Endothelial cell (in vitro differentiated cells): ENCODE data around the gene RAB35. TPM values are rescaled to one million over a fixed set of nuclear protein-coding genes. Genes with fewer than 3 reads are reported as not detected.
"Not testable (repeated sequence)": the region's sequence is repeated elsewhere in the genome, so short reads cannot be mapped to it uniquely, and the experiment has no call there.

Experiments
- DNase-seq: peaks from one replicate; pipeline ENCODE4 v3.0.0; 2021; ENCODE audit warnings: low spot score
- H3K27ac Mint-ChIP-seq: one replicate; pipeline ENCODE4 v1.8.0; 2021; ENCODE audit warnings: mixed read lengths, inconsistent platforms; ENCODE audit not compliant: unreplicated experiment
- H3K27me3 Mint-ChIP-seq: one replicate; pipeline ENCODE4 v1.8.0; 2021; ENCODE audit warnings: mild to moderate bottlenecking, moderate library complexity, mixed read lengths, inconsistent platforms; ENCODE audit not compliant: unreplicated experiment
- H3K36me3 Mint-ChIP-seq: one replicate; pipeline ENCODE4 v1.8.0; 2021; ENCODE audit warnings: mild to moderate bottlenecking, low read depth, mixed read lengths, inconsistent platforms; ENCODE audit not compliant: unreplicated experiment
- H3K4me1 Mint-ChIP-seq: one replicate; pipeline ENCODE4 v1.8.0; 2021; ENCODE audit warnings: mild to moderate bottlenecking, mixed read lengths, inconsistent platforms; ENCODE audit not compliant: unreplicated experiment
- H3K4me3 Mint-ChIP-seq: one replicate; pipeline ENCODE4 v1.8.0; 2021; ENCODE audit warnings: mild to moderate bottlenecking, mixed read lengths, inconsistent platforms; ENCODE audit not compliant: unreplicated experiment
- H3K9me3 Mint-ChIP-seq: one replicate; pipeline ENCODE4 v1.8.0; 2021; ENCODE audit warnings: mixed read lengths, inconsistent platforms; ENCODE audit not compliant: unreplicated experiment
- CTCF ChIP-seq: fragments of 200-600 bp; sonication (generic); IDR thresholded peaks from one replicate; pipeline ENCODE4 v1.5.0; 2021; ENCODE audit warnings: antibody characterized with exemption; ENCODE audit not compliant: unreplicated experiment
- microRNA-seq: library from miRNA; unstranded; fragments of <30 nt; microRNA quantifications from one replicate; pipeline ENCODE4, GENCODE V29; 2020; ENCODE audit not compliant: unreplicated experiment
- total RNA-seq: library from RNA; stranded (reverse); fragmentation: NEBNext Ultra II Directional; extraction: Animal tissue kit (Norgen Biotek cat#: 25700); gene quantifications from one replicate; pipeline ENCODE4 v1.2.1, GENCODE V29; 2021; ENCODE audit not compliant: unreplicated experiment

RAB35 gene
- total RNA-seq, 1 donor from 2014 or later: 76.4 TPM

- no peak overlapping the region for H3K4me3 Mint-ChIP-seq
Observed at GRCh38 chr12:120051535-120051934, 65.0 kb downstream of the RAB35 start.

GRCh38 chr12:120049426-120049825, 67.1 kb downstream of the RAB35 start:
- H3K36me3 Mint-ChIP-seq: no peaks in the 10 kb centered on the region
- H3K4me1 Mint-ChIP-seq: no peaks in the 10 kb centered on the region
- no peak for TF ChIP-seq CTCF
- no peak overlapping the region for H3K27ac Mint-ChIP-seq
- no peak for DNase-seq
- H3K27me3 Mint-ChIP-seq: no peaks in the 10 kb centered on the region
- no peaks in the 10 kb centered on the region for H3K9me3 Mint-ChIP-seq
- no peak overlapping the region for H3K4me3 Mint-ChIP-seq

More at GRCh38 chr12:120051535-120051934, 65.0 kb downstream of the RAB35 start:
- peaks cover 3% of the 10 kb centered on the region for H3K4me1 Mint-ChIP-seq
- no peak overlapping the region for H3K27ac Mint-ChIP-seq
- H3K9me3 Mint-ChIP-seq: no peaks in the 10 kb centered on the region
- no peak for TF ChIP-seq CTCF
- no peak for DNase-seq
- no peaks in the 10 kb centered on the region for H3K36me3 Mint-ChIP-seq
- no peaks in the 10 kb centered on the region for H3K27me3 Mint-ChIP-seq

- no peak for DNase-seq
- Mint-ChIP-seq H3K27ac (no peak overlapping the region), H3K9me3 (no peaks in the 10 kb centered on the region), H3K4me3 (no peak overlapping the region), H3K27me3 (no peaks in the 10 kb centered on the region), H3K4me1 (peaks cover 1% of the 10 kb centered on the region), H3K36me3 (no peaks in the 10 kb centered on the region)
- no peak for TF ChIP-seq CTCF
Observed at GRCh38 chr12:120048263-120048662, 68.3 kb downstream of the RAB35 start.

GRCh38 chr12:120047072-120047471, 69.5 kb downstream of the RAB35 start:
- Mint-ChIP-seq H3K4me1 (peaks cover 5% of the 10 kb centered on the region), H3K27ac (no peak overlapping the region), H3K36me3 (no peaks in the 10 kb centered on the region), H3K4me3 (no peak overlapping the region), H3K9me3 (no peaks in the 10 kb centered on the region), H3K27me3 (no peaks in the 10 kb centered on the region)
- DNase-seq: no peak
- TF ChIP-seq CTCF: no peak

GRCh38 chr12:120045367-120045766, 71.2 kb downstream of the RAB35 start:
- H3K4me1 Mint-ChIP-seq, H3K36me3 Mint-ChIP-seq, H3K27me3 Mint-ChIP-seq: not testable (repeated sequence)

More at GRCh38 chr12:120045367-120045766, 71.2 kb downstream of the RAB35 start:
- not testable (repeated sequence) for H3K4me3 Mint-ChIP-seq, DNase-seq, H3K27ac Mint-ChIP-seq, H3K9me3 Mint-ChIP-seq

Small RNA genes lying within 50 kb of the gene (microRNA-seq; reads per million reads assigned to microRNA genes)
- gene MIR4498: 1.9 reads per million, percentile 28 among the genes with 10 or more reads in this experiment

Other genes with a start within 250 kb of the RAB35 start
- gene CIT, start 239.4 kb downstream of the RAB35 start, total RNA-seq: 14.4 TPM
- 2.8 TPM for gene BICDL1, start 127.5 kb downstream of the RAB35 start, total RNA-seq
- 54.0 TPM for gene GCN1, start 78.0 kb upstream of the RAB35 start, total RNA-seq
- gene RPLP0, start 84.4 kb upstream of the RAB35 start, total RNA-seq: 2,318 TPM
- gene PXN, start 149.0 kb upstream of the RAB35 start, total RNA-seq: 227 TPM
- gene RNU4-2, start 175.2 kb upstream of the RAB35 start, total RNA-seq: 7,223 TPM
- 6,066 TPM for gene RNU4-1, start 176.5 kb upstream of the RAB35 start, total RNA-seq
- gene SIRT4, start 185.6 kb upstream of the RAB35 start, total RNA-seq: 1.8 TPM
- gene PLA2G1B, start 211.0 kb upstream of the RAB35 start, total RNA-seq: not detected